ENCODE results near the gene MRPL53. TPM values are rescaled to one million over a fixed set of nuclear protein-coding genes. Genes with fewer than 3 reads are reported as not detected.

MRPL53 gene
- total and polyA plus RNA-seq, 2 of the 13 experiments (the other 11 are each of a cell fraction or from before 2014, with no cell fraction given): 34.3 to 51.9 TPM

DNA sequence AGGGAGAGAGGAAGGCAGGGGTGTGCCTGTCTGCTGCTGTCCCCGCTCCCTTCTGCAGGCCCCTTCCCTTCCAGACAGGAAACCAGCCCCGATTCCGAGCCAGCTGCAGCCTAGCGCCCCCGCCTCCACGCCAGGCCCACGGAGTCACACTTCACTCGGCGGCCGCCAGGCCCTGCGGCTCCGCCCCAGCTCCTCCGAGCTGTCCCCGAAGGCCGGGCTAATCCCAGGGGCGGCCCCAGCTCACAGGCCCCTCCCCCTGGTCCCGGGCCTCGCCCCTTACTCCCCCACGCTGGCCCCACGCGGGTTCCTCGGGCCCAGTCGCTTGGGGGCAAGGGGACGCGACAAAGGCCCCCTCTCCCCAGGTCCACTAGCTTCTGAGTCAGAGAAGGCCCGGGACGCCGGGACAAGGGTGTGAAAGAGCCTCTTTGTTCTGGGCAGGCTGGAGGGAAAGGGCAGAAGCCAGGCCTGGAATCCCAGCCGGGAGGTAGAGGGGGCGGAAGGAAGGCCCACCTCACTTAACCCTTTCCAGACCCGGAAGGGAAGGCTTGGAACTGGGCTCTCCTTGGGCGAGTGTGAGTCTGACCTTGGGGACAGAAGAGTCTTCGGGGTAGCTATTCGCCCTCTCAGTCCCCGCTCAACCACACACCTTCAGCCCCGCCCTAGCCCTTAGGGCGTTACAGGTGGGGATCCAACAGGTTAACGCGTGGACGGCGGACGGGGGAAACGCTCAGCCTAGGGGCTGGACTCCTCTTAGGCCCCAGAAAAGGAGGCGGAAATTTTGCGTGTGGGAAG is 31.9 kb downstream of the MRPL53 start (continued):
- TF ChIP-seq, protein P1, sequence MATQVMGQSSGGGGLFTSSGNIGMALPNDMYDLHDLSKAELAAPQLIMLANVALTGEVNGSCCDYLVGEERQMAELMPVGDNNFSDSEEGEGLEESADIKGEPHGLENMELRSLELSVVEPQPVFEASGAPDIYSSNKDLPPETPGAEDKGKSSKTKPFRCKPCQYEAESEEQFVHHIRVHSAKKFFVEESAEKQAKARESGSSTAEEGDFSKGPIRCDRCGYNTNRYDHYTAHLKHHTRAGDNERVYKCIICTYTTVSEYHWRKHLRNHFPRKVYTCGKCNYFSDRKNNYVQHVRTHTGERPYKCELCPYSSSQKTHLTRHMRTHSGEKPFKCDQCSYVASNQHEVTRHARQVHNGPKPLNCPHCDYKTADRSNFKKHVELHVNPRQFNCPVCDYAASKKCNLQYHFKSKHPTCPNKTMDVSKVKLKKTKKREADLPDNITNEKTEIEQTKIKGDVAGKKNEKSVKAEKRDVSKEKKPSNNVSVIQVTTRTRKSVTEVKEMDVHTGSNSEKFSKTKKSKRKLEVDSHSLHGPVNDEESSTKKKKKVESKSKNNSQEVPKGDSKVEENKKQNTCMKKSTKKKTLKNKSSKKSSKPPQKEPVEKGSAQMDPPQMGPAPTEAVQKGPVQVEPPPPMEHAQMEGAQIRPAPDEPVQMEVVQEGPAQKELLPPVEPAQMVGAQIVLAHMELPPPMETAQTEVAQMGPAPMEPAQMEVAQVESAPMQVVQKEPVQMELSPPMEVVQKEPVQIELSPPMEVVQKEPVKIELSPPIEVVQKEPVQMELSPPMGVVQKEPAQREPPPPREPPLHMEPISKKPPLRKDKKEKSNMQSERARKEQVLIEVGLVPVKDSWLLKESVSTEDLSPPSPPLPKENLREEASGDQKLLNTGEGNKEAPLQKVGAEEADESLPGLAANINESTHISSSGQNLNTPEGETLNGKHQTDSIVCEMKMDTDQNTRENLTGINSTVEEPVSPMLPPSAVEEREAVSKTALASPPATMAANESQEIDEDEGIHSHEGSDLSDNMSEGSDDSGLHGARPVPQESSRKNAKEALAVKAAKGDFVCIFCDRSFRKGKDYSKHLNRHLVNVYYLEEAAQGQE (IDR thresholded peaks at IDR 0.05; ENCODE audit: borderline replicate concordance in 1 of 2, low read depth in 1 of 2, low read length in 2 of 2): peak in 1 of 2 experiments; percentile 48; a peak in 1 of 4 replicates
- TF ChIP-seq HDAC1 (CRISPR knock-in tag; IDR thresholded peaks at IDR 0.05) (peak; percentile 95), PHF8 (CRISPR knock-in tag; IDR thresholded peaks at IDR 0.05) (peak; percentile 94), ZSCAN9 (CRISPR knock-in tag; IDR thresholded peaks at IDR 0.05; ENCODE audit: borderline replicate concordance) (peak; percentile 35; the same call in 1 of the 2 replicates), ZNF350 (CRISPR knock-in tag; IDR thresholded peaks at IDR 0.05; ENCODE audit: borderline replicate concordance, low read depth) (peak; percentile 84), BCL6 (CRISPR knock-in tag; IDR thresholded peaks at IDR 0.05) (peak; percentile 52; the same call in 1 of the 2 replicates), PRMT3 (CRISPR knock-in tag; IDR thresholded peaks at IDR 0.05; ENCODE audit: borderline replicate concordance, low read depth) (no peak), ZNF572 (CRISPR knock-in tag; IDR thresholded peaks at IDR 0.05) (no peak), NFKB2 (CRISPR knock-in tag; IDR thresholded peaks at IDR 0.05; ENCODE audit: borderline replicate concordance) (peak; percentile 97), DNMT1 (CRISPR knock-in tag; IDR thresholded peaks at IDR 0.05) (peak; percentile 88), ZNF34 (CRISPR knock-in tag; IDR thresholded peaks at IDR 0.05; ENCODE audit: borderline replicate concordance) (peak; percentile 80; the same call in 1 of the 2 replicates), SRSF4 (IDR thresholded peaks at IDR 0.05; ENCODE audit: low read depth, low read length, poor library complexity, severe bottlenecking) (no peak), KMT2B (CRISPR knock-in tag; IDR thresholded peaks at IDR 0.05) (no peak), CBX1 (IDR thresholded peaks at IDR 0.05; ENCODE audit: low read depth) (no peak), PRPF4 (IDR thresholded peaks at IDR 0.05; ENCODE audit: low read depth, low read length, poor library complexity, severe bottlenecking) (peak; percentile 19), KLF16 (CRISPR knock-in tag; IDR thresholded peaks at IDR 0.05) (peak in 1 of 2 experiments; percentile 93; a peak in 2 of 4 replicates)
- TF ChIP-seq, protein P2, sequence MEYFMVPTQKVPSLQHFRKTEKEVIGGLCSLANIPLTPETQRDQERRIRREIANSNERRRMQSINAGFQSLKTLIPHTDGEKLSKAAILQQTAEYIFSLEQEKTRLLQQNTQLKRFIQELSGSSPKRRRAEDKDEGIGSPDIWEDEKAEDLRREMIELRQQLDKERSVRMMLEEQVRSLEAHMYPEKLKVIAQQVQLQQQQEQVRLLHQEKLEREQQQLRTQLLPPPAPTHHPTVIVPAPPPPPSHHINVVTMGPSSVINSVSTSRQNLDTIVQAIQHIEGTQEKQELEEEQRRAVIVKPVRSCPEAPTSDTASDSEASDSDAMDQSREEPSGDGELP (IDR thresholded peaks at IDR 0.05; ENCODE audit: borderline replicate concordance, low read depth): peak; percentile 64; the same call in 1 of the 2 replicates
- TF ChIP-seq, protein P3, sequence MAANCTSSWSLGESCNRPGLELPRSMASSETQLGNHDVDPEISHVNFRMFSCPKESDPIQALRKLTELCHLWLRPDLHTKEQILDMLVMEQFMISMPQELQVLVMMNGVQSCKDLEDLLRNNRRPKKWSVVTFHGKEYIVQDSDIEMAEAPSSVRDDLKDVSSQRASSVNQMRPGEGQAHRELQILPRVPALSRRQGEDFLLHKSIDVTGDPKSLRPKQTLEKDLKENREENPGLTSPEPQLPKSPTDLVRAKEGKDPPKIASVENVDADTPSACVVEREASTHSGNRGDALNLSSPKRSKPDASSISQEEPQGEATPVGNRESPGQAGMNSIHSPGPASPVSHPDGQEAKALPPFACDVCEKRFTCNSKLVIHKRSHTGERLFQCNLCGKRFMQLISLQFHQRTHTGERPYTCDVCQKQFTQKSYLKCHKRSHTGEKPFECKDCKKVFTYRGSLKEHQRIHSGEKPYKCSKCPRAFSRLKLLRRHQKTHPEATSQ (CRISPR knock-in tag; IDR thresholded peaks at IDR 0.05; ENCODE audit: borderline replicate concordance): peak; percentile 46; the same call in 1 of the 2 replicates
- TF ChIP-seq, protein P4, sequence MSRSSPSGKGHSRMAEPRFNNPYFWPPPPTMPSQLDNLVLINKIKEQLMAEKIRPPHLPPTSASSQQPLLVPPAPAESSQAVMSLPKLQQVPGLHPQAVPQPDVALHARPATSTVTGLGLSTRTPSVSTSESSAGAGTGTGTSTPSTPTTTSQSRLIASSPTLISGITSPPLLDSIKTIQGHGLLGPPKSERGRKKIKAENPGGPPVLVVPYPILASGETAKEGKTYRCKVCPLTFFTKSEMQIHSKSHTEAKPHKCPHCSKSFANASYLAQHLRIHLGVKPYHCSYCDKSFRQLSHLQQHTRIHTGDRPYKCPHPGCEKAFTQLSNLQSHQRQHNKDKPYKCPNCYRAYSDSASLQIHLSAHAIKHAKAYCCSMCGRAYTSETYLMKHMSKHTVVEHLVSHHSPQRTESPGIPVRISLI (CRISPR knock-in tag; IDR thresholded peaks at IDR 0.05; ENCODE audit: borderline replicate concordance): peak; percentile 53; the same call in 1 of the 2 replicates
- TF ChIP-seq, protein P5, sequence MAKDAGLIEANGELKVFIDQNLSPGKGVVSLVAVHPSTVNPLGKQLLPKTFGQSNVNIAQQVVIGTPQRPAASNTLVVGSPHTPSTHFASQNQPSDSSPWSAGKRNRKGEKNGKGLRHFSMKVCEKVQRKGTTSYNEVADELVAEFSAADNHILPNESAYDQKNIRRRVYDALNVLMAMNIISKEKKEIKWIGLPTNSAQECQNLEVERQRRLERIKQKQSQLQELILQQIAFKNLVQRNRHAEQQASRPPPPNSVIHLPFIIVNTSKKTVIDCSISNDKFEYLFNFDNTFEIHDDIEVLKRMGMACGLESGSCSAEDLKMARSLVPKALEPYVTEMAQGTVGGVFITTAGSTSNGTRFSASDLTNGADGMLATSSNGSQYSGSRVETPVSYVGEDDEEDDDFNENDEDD (CRISPR knock-in tag; IDR thresholded peaks at IDR 0.05; ENCODE audit: borderline replicate concordance): peak; percentile 72

Data from HepG2 (cell line).